ENCODE results near the gene STAM.
"Not testable (repeated sequence)": the region's sequence is repeated elsewhere in the genome, so short reads cannot be mapped to it uniquely, and the experiment has no call there.

STAM gene

GRCh38 chr10:17643755-17644484, at the start of gene STAM:
STAM (plus strand) TSS chr10:17644151; CDS start chr10:17644340, 189 bp downstream.
- peak; percentile 96 for DNase-seq
- no peak for TF ChIP-seq GATA1 (IDR thresholded peaks at IDR 0.05; ENCODE audit: low read depth, low read length)
- TF ChIP-seq POLR2A (IDR thresholded peaks at IDR 0.05; ENCODE audit: low read length), result peak; percentile 96

GRCh38 chr10:17597386-17597785, 46.6 kb upstream of the STAM start:
- no peak for DNase-seq
- TF ChIP-seq POLR2A (IDR thresholded peaks at IDR 0.05; ENCODE audit: low read length) (no peak), GATA1 (IDR thresholded peaks at IDR 0.05; ENCODE audit: low read depth, low read length) (no peak)

- TF ChIP-seq POLR2A (IDR thresholded peaks at IDR 0.05; ENCODE audit: low read length) (no peak), GATA1 (IDR thresholded peaks at IDR 0.05; ENCODE audit: low read depth, low read length) (no peak)
- DNase-seq, result peak; percentile 49 to 52
Observed at GRCh38 chr10:17599089-17599488, 44.9 kb upstream of the STAM start.

GRCh38 chr10:17605936-17606335, 38.0 kb upstream of the STAM start:
- TF ChIP-seq GATA1 (IDR thresholded peaks at IDR 0.05; ENCODE audit: low read depth, low read length) (no peak), POLR2A (IDR thresholded peaks at IDR 0.05; ENCODE audit: low read length) (no peak)
- DNase-seq, result no peak

- TF ChIP-seq POLR2A (IDR thresholded peaks at IDR 0.05; ENCODE audit: low read length) (no peak), GATA1 (IDR thresholded peaks at IDR 0.05; ENCODE audit: low read depth, low read length) (no peak)
- DNase-seq, result peak; percentile 31 to 65
Observed at GRCh38 chr10:17606547-17607040, 37.4 kb upstream of the STAM start.

GRCh38 chr10:17607060-17607459, 36.9 kb upstream of the STAM start:
- DNase-seq, result no peak
- no peak for TF ChIP-seq GATA1 (IDR thresholded peaks at IDR 0.05; ENCODE audit: low read depth, low read length)
- TF ChIP-seq POLR2A (IDR thresholded peaks at IDR 0.05; ENCODE audit: low read length), result no peak

- DNase-seq, result peak; percentile 74 to 82
- TF ChIP-seq POLR2A (IDR thresholded peaks at IDR 0.05; ENCODE audit: low read length) (no peak), GATA1 (IDR thresholded peaks at IDR 0.05; ENCODE audit: low read depth, low read length) (no peak)
Observed at GRCh38 chr10:17607603-17608332, 36.2 kb upstream of the STAM start.

GRCh38 chr10:17609523-17610079, 34.4 kb upstream of the STAM start:
- no peak for DNase-seq
- no peak for TF ChIP-seq POLR2A (IDR thresholded peaks at IDR 0.05; ENCODE audit: low read length)
- no peak for TF ChIP-seq GATA1 (IDR thresholded peaks at IDR 0.05; ENCODE audit: low read depth, low read length)

GRCh38 chr10:17616403-17617030, 27.4 kb upstream of the STAM start:
- DNase-seq, result peak; percentile 79 to 84
- TF ChIP-seq POLR2A (IDR thresholded peaks at IDR 0.05; ENCODE audit: low read length), result no peak

GRCh38 chr10:17617031-17617911, 26.7 kb upstream of the STAM start, which contains the start of gene HACD1:
HACD1 (minus strand) TSS chr10:17617374; CDS start chr10:17617339, 35 bp downstream.
- DNase-seq, result peak; percentile 80 to 87
- TF ChIP-seq POLR2A (IDR thresholded peaks at IDR 0.05; ENCODE audit: low read length), result peak; percentile 40
- TF ChIP-seq GATA1 (IDR thresholded peaks at IDR 0.05; ENCODE audit: low read depth, low read length), result no peak

- DNase-seq, result no peak
- TF ChIP-seq GATA1 (IDR thresholded peaks at IDR 0.05; ENCODE audit: low read depth, low read length), result no peak
- no peak for TF ChIP-seq POLR2A (IDR thresholded peaks at IDR 0.05; ENCODE audit: low read length)
Observed at GRCh38 chr10:17622061-17622460, 21.9 kb upstream of the STAM start.

GRCh38 chr10:17624996-17625395, 19.0 kb upstream of the STAM start:
- DNase-seq, result no peak
- TF ChIP-seq POLR2A (IDR thresholded peaks at IDR 0.05; ENCODE audit: low read length), result no peak
- TF ChIP-seq GATA1 (IDR thresholded peaks at IDR 0.05; ENCODE audit: low read depth, low read length), result no peak

- TF ChIP-seq POLR2A (IDR thresholded peaks at IDR 0.05; ENCODE audit: low read length), result no peak
- no peak for TF ChIP-seq GATA1 (IDR thresholded peaks at IDR 0.05; ENCODE audit: low read depth, low read length)
- no peak for DNase-seq
Observed at GRCh38 chr10:17626656-17627055, 17.3 kb upstream of the STAM start.

GRCh38 chr10:17632590-17632989, 11.4 kb upstream of the STAM start:
- DNase-seq, result not testable (repeated sequence)
